Stimulated activated CD4-positive, alpha-beta T cell treated with anti-CD3 and anti-CD28 coated beads, Interleukin-12 subunit alpha, Interleukin-12 subunit beta, amount 100 ng/mL, for 24 hours (primary cell): ENCODE results near the gene KIF7.
A peak's percentile ranks its signal among the peaks of the same experiment; 100 is the strongest.

Source experiments
- DNase-seq, 2 experiments: peaks; one replicate each; pipeline ENCODE4 v3.0.0-alpha.2; 2020; ENCODE audit warnings: low read depth in 2 of 2

KIF7 gene

DNA sequence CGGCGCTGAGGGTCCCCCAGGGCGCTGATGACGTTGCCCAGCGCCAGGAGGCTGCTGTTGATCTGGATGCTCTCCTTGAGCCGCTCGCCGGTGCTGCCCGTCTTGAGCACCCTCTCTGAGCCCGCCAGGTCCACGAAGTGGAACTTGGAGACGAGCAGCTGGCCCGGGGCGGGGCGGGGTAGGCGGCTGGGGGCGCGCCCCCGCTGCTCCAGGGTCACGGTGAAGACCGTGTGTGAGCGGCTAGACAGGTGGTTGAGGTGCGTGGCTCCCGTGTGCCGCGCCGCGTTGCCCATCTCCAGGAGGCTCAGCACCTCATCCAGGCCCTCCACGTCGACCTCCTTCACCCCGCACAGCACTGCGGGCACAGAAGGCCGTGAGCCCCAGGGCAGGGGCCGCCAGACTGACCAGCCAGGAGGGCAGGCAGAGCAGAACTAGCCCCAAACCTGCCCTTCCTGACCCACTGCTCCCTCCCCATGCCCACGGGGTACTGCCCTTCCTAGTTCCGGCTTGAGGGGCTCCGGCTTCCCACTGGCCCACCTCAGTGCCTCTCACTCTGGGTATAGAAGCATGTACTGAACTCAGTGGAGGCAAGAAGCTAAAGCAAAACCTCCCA lies 6.1 kb downstream of the KIF7 start:
- no peak for DNase-seq

DNA sequence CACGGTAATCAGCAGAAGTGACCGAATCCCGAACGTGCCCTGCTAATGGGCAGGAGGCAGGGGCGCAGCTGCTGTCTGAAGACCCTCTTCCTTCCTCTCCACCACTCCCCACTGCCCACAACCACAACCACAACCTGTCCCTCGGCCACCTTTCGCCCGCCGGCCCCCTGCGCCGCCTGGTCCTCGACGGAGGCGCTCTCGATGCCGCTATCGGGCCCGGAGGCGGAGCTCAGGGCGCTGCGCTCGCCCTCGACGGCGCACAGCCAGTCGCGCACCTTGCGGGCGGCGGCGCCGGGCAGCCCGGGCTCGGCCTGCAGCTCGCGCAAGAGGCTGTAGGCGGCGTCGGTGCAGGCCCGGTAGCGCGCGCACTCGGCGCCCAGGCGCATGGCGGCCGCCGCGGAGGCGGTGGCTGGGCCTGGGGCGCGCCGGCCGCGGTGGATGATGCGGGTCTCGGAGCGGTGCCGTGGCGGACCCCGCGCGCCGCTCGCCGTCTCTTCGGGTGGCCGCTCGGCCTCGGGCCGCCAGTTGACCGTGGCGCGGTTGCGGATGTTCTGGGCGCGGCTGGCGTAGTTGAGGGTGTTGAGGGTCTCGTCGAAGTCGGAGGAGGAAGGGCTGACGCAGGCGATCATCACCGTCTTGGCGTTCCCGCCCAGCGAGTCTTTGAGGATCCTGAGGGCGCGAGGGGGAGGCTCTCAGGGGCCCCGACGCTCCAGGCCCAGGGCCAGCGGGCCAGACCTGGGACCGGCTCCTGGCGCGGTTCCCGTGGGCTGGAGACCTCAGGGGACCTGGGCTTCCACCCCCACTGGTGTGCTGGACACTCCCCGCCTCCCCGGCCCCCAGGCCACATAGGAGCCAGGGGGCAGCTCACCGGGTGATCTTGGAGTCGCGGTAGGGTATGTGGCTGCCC lies 6.9 kb downstream of the KIF7 start:
- no peak for DNase-seq

DNA sequence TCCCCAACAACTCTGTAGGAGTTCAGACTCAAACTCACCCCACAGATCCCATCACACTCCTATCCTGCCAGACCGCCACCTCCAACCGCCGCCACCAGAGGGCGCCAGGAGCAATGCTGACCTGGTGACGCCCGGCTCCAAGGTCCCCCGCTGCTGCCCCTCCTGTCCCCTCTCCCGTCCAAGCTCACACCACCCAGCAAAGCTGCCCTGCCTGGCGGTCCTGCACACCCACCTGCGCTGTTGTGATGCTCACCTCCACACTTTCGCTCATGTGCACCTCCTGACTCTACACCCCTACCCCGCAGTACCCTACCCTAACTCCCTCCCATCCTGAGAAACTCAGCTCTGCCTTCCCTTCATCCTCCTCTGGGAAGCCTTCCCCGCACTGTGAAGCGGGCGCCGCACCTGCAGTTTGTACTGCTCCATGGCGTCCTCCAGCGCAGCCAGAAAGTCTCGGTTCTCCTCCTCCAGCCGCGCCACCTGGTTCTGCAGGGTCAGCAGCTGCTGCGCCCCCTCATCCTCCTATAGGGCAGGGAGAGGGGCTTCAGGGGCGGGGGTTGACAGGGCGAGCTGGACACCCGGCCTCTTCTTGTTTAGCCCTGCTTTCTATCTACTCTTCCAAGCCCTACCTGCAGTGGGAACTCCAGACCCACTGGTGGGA lies 7.9 kb downstream of the KIF7 start:
- peak in 1 of 2 experiments; percentile 71 for DNase-seq

DNA sequence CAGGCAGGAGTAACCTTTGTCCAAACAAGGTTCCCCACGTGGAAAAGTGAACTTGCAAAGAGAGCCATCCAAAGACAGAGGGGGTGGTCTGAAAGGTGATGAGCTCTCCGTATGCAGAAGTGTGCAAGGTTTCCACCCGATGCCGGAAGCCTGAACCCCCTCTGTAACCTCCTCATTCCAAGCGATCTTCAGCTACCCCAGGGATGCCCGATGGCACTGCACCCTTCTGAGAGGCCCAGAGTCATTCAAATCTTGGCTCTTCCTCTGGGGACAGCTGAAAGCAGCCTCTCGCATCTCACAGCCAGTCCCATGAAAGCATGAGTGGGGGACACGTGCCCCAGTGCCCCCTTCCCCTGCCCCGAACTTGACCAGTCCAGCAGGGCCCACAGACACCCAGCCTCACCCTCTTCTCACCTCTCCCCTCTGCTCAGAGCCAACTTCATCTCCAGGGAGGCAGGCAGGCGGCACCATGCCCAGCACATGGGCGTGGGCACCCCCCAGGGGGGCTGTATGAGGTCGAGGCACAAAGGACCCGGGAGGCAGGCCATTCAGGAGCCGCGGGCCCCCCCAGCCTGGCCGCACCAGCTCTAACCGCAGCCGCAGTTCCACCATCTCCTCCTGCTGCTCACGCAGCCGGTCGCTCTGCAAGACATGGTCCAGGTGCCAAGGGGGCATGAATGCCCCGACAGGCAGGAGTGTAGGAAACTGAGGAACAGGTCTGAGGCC lies 8.7 kb downstream of the KIF7 start:
- DNase-seq: no peak

DNA sequence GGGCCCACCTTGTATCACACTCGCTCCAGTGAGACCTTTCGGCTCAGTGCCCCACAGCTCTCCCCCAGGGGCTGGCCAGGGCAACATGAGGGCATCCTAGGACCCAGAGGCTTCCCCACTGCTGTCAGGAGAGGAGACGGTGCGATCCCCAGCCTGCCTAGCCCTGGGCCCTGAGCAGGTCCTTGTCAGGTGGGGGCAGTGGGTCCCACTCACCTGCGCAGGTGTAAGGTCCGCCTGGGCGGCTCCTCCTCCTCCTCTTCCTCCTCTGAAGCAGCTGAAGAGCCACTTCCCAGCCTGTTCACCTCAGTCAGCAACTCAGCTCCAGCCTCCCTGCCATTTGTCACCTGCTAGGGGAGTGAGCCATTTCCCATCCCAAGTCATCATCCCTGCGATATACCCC lies 9.6 kb downstream of the KIF7 start:
- no peak for DNase-seq

DNA sequence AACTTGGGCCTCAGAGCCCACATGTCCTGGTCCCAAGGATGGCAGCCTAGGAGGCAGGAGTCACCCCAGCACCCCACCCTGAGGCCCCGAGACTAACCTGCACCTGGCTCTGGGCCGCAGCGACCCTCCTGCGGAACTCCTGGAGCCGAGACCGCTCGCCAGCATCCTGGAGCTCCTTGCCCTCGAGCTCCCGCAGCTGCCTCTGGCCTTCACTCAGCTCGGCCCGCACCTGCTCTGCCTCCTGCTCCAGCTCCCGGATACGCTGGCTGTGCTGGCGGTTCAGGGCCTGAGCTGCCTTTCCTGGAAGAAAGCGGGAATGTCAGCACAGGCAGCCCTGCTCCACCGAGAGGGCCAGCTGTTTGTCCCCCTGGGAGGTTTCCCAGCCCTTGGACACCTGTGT lies 13.2 kb downstream of the KIF7 start:
- no peak for DNase-seq

DNA sequence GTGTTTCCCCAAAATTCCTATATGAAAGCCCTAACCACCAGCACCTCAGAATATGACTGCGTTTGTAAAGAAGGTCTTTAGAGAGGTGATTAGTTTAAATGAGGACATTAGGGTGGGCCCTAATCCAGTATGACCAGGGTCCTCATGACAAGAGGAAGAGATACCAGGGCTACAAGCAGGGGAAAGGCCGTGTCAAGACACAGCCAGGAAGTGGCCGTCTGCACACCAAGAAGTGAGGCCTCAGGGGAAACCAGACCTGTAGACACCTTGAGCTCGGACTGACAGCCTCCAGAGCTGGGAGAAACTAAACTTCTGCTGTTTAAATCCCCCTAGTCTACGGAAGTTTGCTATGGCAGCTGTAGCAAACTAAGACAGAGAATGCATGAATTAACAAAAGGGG lies 14.2 kb downstream of the KIF7 start:
- no peak for DNase-seq

DNA sequence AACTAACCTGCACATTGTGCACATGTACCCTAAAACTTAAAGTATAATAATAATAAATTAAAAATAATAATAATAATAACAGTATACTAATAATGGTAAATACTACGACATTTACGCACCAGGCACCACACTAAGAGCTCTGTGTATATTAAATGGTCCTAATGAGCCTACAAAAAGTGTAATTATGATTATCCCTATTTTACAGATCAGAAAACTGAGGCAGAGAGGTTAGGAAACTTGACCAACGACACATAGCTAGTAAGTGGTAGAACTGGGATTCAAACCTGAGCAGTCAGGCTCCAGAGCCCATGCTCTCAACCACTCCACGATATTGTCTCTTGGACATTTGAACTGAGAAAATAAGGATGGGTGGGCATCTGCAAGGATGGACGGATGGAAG lies 15.0 kb downstream of the KIF7 start:
- DNase-seq: no peak

DNA sequence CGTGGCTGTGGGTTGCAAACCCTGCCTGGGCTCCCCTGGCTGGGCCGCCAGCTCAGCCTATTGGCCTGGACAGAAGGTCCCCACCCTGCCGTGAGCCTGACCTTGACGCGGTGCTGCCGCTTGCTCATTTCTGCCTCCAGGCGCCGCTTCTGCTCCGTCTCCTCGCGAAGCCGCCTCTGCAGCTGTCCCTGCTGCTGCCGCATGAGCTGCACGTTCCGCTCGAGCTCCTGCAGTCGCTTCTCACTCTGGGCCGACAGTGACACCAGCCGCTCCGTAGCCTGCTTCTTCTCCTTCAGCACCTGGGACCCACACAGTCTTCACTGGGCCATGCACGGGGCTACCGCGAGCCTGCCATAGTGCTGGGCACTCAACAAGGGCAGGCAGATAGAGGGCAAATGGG lies 21.7 kb downstream of the KIF7 start:
- no peak for DNase-seq

DNA sequence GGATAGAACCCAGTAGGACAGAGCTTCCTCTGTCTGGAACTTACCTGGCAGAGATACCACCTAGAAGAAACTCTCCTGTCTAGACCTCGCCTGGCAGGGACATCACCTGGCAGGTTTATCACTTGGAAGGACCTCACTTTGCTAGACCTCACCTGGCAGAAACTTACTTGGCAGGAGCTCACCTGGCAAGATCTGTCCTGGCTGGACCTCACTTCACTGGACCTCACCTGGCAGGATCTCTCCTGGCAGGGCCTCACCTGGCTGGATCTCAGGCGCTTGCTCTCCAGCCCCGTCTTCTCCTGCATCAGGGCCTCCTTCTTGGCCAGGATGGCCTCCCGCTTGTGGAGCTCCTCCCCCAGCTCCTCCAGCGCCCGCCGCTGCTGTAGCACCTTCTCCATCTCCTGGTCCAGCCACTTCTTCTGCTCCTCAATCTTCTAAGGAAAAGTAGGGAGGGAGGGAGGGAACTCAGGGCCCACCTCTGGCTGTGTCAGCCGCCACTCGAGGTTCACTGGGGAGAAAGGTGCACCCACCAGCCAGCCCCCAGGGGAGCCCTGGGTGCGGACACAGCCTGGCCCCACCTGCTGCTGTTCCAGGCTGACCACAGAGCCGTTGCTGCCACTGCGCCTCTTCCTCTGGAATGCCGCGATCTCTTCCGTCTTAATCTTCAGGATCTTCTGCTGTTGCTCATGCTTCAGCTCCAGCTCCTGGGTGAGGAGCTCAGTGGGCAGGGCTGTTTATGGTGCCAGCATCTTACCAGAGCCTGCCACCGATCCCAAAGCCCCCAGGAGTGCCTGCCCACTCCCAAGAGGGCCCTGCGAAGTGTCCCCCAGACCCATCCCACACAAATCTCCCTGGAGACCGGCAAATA lies 22.5 kb downstream of the KIF7 start:
- DNase-seq: no peak

DNA sequence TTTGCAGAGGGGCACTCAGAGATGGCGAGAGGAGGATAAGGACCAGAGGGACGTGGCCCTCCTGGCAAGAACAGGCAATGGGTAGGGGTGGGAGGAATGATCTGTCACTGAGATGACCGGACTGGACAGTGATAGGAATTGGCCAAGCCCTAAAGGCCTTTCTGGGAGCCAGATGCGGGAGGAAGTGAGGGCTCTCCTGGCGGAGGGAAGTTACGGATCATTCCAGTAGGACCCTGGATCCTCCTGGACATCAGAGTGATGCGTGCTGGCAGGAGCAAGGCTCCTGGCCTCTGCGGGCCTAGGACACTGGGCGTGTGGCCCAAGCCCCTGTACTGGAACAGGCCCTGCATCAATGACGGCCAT lies 23.4 kb downstream of the KIF7 start:
- DNase-seq: no peak

DNA sequence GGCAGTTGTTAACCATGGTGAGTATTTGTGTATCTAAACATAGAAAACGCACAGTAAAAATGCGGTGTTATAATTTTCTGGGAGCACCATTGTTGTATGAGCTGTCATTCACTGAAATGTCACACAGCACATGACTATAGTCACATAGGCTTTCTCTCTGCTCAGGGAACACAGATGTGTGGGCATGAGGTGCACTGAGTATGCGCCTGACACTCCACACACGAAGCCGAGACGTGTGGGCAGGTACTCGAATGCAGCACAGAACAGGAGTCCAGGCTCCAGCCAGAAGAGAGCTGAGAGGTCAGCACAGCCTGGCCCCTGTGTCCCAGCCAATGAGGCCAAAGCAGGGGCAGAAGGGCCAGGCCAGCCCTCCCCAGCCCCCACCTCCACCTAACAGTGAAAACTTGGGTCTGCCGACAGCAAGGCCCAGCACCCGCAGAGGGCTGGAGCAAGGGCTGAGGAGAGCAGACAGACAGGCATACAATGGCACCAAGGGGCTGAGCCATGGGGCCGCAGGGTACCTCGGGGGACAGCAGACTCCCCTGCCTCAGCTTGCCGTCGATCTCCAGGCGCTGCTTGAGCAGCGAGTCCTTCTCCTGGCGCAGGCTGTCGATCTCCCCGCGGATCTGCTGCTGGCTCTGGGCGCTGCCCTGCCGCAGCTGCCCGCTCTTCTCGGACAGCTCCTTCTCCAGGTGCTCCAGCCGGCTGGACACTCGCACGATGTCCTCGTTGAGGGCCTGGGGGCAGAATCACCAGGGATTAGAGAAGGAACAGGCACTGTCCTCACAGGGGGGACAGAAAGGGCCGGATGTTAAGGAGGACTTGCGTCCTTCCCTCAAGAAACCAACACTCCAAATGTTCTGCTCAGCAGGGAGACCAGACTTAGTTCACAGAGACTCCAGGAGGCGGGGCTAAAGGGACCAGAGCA lies 24.0 kb downstream of the KIF7 start:
- DNase-seq: no peak

DNA sequence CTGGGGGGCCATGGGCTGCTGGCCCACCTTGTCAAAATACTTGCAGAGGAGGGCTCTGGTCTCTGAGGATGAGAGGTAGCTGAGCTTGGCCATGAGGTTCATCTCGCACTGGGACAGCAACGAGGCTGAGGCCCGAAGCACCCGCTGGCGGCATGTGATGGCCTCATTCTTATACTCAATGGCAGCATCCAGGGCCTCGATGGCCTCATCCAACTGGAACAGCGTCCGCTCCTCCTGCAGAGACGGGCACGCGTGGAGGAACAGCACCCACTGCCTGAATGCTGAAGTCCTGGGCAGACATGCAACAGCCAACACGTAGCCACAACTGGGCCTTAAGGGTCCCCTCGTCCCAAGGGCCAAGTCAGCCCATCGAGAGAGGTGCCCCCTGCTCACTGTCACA lies 25.0 kb downstream of the KIF7 start:
- no peak for DNase-seq

DNA sequence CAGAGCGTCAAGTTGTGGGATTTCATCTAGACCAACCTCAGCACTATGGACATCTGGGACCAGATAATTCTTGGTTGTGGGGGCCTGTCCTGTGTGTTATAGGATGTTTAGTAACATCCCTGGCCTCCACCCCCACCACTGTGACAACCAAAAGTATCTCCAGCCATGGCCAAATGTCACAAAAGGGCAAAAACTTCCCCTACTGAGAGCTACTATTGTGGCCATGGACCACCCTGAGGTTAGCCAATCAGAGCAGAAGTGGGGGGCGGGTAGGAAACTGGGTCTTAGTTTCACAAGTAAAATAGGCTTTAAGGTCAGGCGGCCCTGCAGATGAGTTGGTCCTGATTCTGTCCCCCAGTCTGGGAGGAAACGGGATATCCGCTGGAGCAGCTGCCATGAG lies 25.4 kb downstream of the KIF7 start:
- DNase-seq: no peak

DNA sequence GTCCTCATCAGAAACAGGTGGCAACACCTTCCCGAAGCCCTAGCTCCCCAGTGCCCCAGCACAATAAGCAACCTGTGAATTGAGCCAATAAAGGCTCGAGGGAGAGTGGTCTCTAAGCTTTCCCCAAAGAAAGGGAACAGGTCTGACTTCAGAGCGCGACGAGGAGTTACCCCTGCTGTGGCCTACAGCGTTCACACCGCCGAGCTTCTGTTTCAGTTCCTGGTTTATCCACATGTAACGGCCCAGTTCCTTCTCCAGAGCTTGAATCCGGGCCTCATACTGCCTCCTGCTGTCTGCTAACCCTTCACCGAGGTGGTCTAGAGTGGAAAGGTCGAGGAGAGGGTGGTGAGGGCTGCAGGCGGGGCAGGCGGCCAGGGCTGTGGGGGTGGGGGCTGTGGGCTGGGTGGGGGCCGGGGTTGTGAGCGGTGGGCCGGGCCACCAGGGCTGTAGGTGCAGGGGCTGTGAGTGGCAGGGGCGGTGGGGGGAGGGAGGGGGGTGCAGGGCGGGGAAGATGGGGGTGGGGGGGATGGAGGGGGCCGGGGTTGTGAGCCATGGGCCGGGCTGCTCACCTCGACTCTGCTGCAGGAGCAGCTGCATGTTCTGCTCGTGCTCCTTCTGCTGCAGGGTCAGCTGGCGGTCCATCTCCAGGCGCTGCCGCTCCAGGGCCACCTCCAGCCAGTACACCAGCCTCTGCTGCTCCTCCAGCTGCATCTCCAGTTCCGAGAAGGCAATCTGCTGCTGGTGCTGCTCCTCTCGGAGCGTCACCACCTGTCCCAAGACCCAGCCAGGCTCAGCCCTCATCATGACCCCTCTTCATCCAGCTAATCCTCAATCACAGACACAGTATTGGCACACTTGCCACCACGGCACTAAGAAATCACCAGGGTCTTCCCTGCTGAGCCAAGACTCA lies 26.2 kb downstream of the KIF7 start:
- no peak for DNase-seq

DNA sequence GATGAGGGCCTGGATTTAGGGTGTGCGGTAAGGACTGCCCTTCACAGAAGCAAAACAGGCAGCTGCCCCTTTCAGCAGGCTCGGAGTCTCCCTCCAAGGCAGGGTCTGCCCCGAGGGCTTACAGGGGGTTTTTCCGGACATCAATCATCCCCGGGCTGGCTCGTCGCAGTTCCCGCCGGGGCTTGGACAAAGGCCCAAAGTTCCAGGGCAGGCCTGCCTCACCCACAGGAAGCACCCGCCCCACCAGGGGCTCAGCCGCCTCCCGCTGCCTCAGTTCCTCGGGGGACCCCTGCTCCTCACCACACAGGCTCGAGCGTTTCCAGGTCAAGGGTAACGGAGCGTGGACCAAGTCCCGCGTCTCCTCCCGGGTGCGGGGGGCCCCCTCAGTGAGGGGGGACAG lies 27.0 kb downstream of the KIF7 start:
- no peak for DNase-seq

DNA sequence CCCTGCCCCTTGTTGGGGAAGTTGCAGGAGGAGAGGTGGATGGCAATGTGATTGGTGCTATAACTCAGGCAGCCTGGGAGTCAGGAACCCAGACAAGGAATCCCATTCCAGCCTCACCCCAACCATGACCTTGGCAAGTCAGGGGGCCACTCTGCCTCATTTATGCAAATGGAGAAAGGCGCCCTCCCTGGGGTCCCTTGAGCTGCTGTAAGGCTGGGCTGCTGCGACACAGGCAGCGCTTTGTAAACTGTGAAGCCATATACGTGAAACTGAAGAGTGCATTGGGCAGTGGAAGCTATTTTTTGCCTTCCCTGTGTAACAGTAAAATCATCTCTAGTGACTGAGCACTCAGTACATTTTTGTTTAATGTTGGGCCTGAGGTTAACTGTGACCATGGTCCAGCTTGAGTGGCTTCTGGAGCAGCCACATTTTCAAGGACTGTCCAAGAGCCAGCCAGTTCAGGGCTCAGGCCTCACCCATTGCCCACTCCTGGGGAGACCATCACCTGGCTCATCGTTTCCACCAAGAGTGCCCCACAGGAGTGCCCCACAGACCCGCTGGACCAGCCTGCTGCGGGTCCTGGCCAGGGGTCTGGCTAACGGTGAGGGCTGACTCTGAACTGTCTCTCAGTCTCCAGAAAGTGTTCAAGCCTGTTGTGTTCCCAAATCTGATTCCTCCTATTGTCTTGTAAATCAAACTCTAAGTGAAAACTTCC lies 27.9 kb downstream of the KIF7 start:
- DNase-seq: no peak

DNA sequence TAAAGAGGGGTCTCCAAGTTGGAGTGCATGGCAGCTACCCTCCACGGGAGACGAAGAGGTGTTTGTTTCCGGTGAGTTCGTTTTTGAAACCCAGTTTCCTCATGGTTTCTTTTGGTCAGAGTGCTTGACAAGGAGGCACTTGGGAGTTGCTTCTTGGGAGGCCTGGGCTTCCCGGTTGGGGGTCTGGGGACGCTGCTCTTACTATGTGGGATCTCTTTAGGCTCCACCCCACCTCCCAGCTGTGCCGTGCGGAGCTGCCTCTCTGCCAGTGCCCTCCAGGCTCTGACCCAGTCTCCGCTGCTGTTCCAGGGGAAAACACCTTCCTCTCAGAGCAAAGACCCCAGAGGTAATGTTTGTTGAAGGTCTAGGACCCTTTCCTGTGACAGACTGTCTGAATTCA lies 29.6 kb downstream of the KIF7 start:
- DNase-seq: no peak

DNA sequence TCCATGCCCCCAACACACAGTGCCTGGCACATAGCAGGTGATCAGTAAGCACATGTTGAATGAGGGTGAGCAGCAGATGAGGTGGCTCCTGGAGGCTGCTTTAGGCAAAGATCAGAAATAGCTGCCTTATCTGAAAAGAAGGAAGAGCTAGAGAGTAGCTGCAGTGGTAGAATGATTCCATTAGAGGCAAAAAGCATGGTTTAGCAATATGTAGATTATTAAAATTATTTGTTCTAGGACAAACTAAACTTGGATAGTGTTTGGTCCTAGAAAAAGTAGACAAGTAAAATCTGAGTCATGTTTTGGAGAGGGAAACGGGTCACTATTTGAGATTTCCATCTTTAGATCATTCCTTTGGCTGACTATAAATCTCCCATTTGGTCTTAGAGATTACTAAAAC lies 32.1 kb downstream of the KIF7 start:
- no peak for DNase-seq
